HL-60 (cell line): ENCODE results near the gene NUP93.
"Not testable (repeated sequence)": the region's sequence is repeated elsewhere in the genome, so short reads cannot be mapped to it uniquely, and the experiment has no call there.

ENCODE experiments used
- DNase-seq, 2 experiments: peaks; one replicate each; pipeline ENCODE4 v3.0.0-alpha.2; 2010 to 2020; ENCODE audit warnings: low read depth in 1 of 2, low spot score in 1 of 2
- H3K27ac ChIP-seq: fragments of 250-450 bp; sonication (Bioruptor Pico); replicated peaks from 2 replicates; pipeline ENCODE4 v1.5.1; 2020; ENCODE audit warnings: mild to moderate bottlenecking, moderate library complexity
- H3K27me3 ChIP-seq: fragments of 250-450 bp; sonication (Bioruptor Pico); 2 replicates; pipeline ENCODE4 v1.5.1; 2021; ENCODE audit warnings: mild to moderate bottlenecking, moderate library complexity; ENCODE audit not compliant: insufficient read depth, poor library complexity, severe bottlenecking
- H3K4me3 ChIP-seq: replicated peaks from 2 replicates; pipeline ENCODE4 v1.5.1; 2011; ENCODE audit warnings: mild to moderate bottlenecking, control low read depth, low read length; ENCODE audit not compliant: insufficient read depth
- CTCF ChIP-seq: IDR thresholded peaks from one replicate; pipeline ENCODE4 v1.5.1; 2011; ENCODE audit warnings: low read length, control low read depth, inconsistent platforms; ENCODE audit not compliant: insufficient read depth
- GABPA ChIP-seq: IDR thresholded peaks from 2 replicates; pipeline ENCODE4 v1.6.1; 2012; ENCODE audit warnings: low read depth
- POLR2AphosphoS5 ChIP-seq: IDR thresholded peaks from 2 replicates; pipeline ENCODE4 v1.6.1; 2012; ENCODE audit warnings: low read depth
- SPI1 ChIP-seq: IDR thresholded peaks from 2 replicates; pipeline ENCODE4 v1.6.1; 2012; ENCODE audit warnings: low read depth, mild to moderate bottlenecking, borderline replicate concordance
- TF ChIP-seq, protein P1 (sequence below): IDR thresholded peaks from 2 replicates; pipeline ENCODE4 v1.6.1; 2012; ENCODE audit warnings: low read depth; ENCODE audit not compliant: insufficient replicate concordance

NUP93 gene

GRCh38 chr16:56795011-56795410, 65.1 kb downstream of the NUP93 start:
- Histone ChIP-seq H3K27ac (no peak overlapping the region), H3K27me3 (no peaks in the 10 kb centered on the region), H3K4me3 (no peak overlapping the region)
- TF ChIP-seq, protein P1, sequence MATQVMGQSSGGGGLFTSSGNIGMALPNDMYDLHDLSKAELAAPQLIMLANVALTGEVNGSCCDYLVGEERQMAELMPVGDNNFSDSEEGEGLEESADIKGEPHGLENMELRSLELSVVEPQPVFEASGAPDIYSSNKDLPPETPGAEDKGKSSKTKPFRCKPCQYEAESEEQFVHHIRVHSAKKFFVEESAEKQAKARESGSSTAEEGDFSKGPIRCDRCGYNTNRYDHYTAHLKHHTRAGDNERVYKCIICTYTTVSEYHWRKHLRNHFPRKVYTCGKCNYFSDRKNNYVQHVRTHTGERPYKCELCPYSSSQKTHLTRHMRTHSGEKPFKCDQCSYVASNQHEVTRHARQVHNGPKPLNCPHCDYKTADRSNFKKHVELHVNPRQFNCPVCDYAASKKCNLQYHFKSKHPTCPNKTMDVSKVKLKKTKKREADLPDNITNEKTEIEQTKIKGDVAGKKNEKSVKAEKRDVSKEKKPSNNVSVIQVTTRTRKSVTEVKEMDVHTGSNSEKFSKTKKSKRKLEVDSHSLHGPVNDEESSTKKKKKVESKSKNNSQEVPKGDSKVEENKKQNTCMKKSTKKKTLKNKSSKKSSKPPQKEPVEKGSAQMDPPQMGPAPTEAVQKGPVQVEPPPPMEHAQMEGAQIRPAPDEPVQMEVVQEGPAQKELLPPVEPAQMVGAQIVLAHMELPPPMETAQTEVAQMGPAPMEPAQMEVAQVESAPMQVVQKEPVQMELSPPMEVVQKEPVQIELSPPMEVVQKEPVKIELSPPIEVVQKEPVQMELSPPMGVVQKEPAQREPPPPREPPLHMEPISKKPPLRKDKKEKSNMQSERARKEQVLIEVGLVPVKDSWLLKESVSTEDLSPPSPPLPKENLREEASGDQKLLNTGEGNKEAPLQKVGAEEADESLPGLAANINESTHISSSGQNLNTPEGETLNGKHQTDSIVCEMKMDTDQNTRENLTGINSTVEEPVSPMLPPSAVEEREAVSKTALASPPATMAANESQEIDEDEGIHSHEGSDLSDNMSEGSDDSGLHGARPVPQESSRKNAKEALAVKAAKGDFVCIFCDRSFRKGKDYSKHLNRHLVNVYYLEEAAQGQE = no peak
- no peak for TF ChIP-seq POLR2AphosphoS5
- no peak for TF ChIP-seq CTCF
- TF ChIP-seq SPI1 = no peak
- no peak for TF ChIP-seq GABPA
- DNase-seq = no peak

DNA sequence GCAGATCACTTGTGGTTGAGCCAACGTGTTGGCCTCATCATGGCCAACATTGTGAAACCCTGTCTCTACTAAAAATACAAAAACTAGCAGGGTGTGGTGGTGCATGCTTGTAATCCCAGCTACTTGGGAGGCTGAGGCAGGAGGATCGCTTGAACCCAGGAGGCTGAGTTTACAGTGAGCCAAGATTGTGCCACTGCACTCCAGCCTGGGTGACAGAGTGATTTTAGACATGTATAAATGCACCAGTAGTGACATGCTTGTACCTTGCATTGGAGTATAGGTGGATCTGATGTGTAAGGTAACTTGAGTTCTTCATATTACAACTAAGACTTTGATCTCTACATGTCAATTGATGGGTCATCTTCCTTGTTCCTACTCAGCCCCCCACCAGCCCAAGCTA, 67.1 kb downstream of the NUP93 start:
- H3K27ac ChIP-seq, DNase-seq, H3K27me3 ChIP-seq, H3K4me3 ChIP-seq: not testable (repeated sequence)

DNA sequence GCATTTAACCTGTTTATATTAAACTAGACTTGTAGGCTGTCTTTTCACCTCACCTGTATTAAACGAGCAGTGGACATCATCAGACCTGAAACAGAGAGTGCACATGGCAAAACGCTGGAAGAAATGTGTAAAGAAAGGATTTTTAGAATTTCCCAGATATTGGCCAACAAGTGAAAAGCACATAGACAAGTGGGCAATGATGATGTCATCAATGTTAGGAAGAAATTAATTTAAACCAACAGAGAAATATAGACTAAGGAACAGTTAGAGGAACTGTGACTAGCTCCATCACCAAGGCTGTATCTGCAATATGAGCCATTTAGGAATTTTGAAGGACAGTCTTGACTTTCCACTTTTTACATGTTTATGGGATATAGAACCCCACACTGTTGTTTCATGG, 67.9 kb downstream of the NUP93 start:
- Histone ChIP-seq H3K27me3 (no peaks in the 10 kb centered on the region), H3K27ac (no peak overlapping the region), H3K4me3 (no peak overlapping the region)
- TF ChIP-seq GABPA = no peak
- TF ChIP-seq, protein P1 = no peak
- no peak for TF ChIP-seq SPI1
- no peak for TF ChIP-seq CTCF
- TF ChIP-seq POLR2AphosphoS5 = no peak
- DNase-seq = no peak

- TF ChIP-seq, protein P1 = no peak
- no peak for TF ChIP-seq SPI1
- TF ChIP-seq GABPA = no peak
- TF ChIP-seq POLR2AphosphoS5 = no peak
- TF ChIP-seq CTCF = no peak
- Histone ChIP-seq H3K27me3 (no peaks in the 10 kb centered on the region), H3K27ac (no peak overlapping the region), H3K4me3 (no peak overlapping the region)
- DNase-seq = no peak
Observed at GRCh38 chr16:56798955-56799354, 69.0 kb downstream of the NUP93 start.
